H1 (cell line): ENCODE data around the gene SULF2. TPM values are rescaled to one million over a fixed set of nuclear protein-coding genes. Genes with fewer than 3 reads are reported as not detected.
A peak's percentile ranks its signal among the peaks of the same experiment; 100 is the strongest.

Source experiments
- BCL11A ChIP-seq, 2 experiments: IDR thresholded peaks; one replicate each; pipeline ENCODE4 v1.6.1; 2011; ENCODE audit warnings: low read depth in 2 of 2, low read length in 2 of 2, mild to moderate bottlenecking in 2 of 2
- polyA plus RNA-seq, 7 experiments: library from polyadenylated mRNA; depleted of rRNA in 3 of 7; stranded (reverse) in 5 of 7; unstranded in 2 of 7; fragments of >200 nt in 5 of 7; fragments of 200-250 nt in 2 of 7; gene quantifications; 1 replicate in 5 of 7; 2 replicates in 1 of 7; 4 replicates in 1 of 7; pipeline versions ENCODE4 v1.2.1 to v1.2.3, GENCODE V29; 2011 to 2013; ENCODE audit warnings: missing spikeins in 2 of 7, mixed read lengths in 2 of 7
- total RNA-seq: library from RNA; stranded (reverse); fragmentation: NEBNext Ultra II Directional; extraction: Animal tissue kit (Norgen Biotek cat#: 25700); gene quantifications from 2 replicates; pipeline ENCODE4 v1.2.1, GENCODE V29; 2021
- TF ChIP-seq, protein P1 (sequence below), 3 experiments: IDR thresholded peaks; 1 replicate in 2 of 3; 2 replicates in 1 of 3; pipeline versions ENCODE4 v1.5.1 to v1.6.1; 2011; ENCODE audit warnings: low read length in 3 of 3, mild to moderate bottlenecking in 3 of 3, inconsistent platforms in 2 of 3, low read depth in 1 of 3, moderate library complexity in 1 of 3; ENCODE audit not compliant: insufficient read depth in 1 of 3; ENCODE audit errors: control extremely low read depth in 1 of 3

SULF2 gene
- total and polyA plus RNA-seq, 2 of the 8 experiments (the other 6 are each of a cell fraction or from before 2014, with no cell fraction given): 15.7 to 28.2 TPM

DNA sequence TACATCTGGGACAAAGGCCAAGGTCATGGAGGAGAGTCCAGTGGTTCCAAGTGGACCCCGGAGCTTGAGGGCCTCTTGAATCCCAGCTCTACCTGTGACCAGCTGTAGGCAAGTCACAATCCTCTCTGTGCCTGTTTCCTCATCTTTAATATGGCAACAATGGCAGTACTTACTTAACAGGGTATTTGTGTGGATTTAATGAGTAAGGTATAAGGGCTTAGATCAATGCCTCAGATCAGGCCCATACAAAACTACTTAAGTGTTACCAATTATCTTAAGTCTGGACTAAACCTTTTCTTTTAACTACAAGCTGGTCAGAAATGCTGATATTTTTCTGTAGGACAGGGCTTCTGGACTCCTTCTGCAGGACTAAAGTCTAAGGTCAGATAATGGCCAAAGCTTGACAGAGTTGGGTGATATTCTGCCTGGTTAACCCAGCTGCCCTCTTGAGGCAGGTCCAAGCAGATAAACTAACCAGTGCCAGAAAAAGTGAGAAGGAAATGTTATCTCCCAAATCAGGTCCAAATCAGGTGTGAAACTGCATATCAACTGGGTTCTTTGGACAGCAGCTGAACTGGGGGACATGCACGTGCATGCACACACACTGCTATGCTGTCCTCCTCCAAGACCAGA, 2.2 kb downstream of the SULF2 start (continued):
- TF ChIP-seq, protein P1, sequence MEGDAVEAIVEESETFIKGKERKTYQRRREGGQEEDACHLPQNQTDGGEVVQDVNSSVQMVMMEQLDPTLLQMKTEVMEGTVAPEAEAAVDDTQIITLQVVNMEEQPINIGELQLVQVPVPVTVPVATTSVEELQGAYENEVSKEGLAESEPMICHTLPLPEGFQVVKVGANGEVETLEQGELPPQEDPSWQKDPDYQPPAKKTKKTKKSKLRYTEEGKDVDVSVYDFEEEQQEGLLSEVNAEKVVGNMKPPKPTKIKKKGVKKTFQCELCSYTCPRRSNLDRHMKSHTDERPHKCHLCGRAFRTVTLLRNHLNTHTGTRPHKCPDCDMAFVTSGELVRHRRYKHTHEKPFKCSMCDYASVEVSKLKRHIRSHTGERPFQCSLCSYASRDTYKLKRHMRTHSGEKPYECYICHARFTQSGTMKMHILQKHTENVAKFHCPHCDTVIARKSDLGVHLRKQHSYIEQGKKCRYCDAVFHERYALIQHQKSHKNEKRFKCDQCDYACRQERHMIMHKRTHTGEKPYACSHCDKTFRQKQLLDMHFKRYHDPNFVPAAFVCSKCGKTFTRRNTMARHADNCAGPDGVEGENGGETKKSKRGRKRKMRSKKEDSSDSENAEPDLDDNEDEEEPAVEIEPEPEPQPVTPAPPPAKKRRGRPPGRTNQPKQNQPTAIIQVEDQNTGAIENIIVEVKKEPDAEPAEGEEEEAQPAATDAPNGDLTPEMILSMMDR (IDR thresholded peaks at IDR 0.05; ENCODE audit: control extremely low read depth in 1 of 3, insufficient read depth in 1 of 3, low read depth in 1 of 3, low read length in 3 of 3): peak in 2 of 3 experiments; percentile 8 to 12; a peak in 1 of 4 replicates
- TF ChIP-seq BCL11A (IDR thresholded peaks at IDR 0.05; ENCODE audit: low read depth in 2 of 2, low read length in 2 of 2): no peak
